PC-3 (cell line): ENCODE results near the gene MAGI2.

Source experiments
- CTCF ChIP-seq: fragments of 300-600 bp; sonication (generic); conservative IDR thresholded peaks from 2 replicates; pipeline ENCODE4 v1.5.1; 2017; ENCODE audit warnings: antibody characterized with exemption, low read depth, mild to moderate bottlenecking, low read length
- EZH2 ChIP-seq: fragments of 300-600 bp; sonication (generic); IDR thresholded peaks from one replicate; pipeline ENCODE4 v1.6.1; 2017; ENCODE audit warnings: antibody characterized with exemption, mild to moderate bottlenecking, low read length; ENCODE audit not compliant: unreplicated experiment

- no peak for TF ChIP-seq CTCF
- no peak for TF ChIP-seq EZH2
Observed at GRCh38 chr7:79301419-79301818, 152.0 kb downstream of the MAGI2 start.
